Measurements from ENCODE around the gene TPST2.
"Not testable (repeated sequence)": the region's sequence is repeated elsewhere in the genome, so short reads cannot be mapped to it uniquely, and the experiment has no call there.

Gene TPST2
- total RNA-seq: 22.4 to 33.3 (median 33.0) reads per million in 3 experiments

- peak; percentile 73 for DNase-seq
Measured at GRCh38 chr22:26589845-26590736, at the start of gene TPST2. TPST2 (minus strand) TSS chr22:26590132; CDS start chr22:26541630, 48,502 bp downstream.

GRCh38 chr22:26636296-26636695 is 46.4 kb upstream of the TPST2 start:
- no peak for DNase-seq

GRCh38 chr22:26635117-26635516 is 45.2 kb upstream of the TPST2 start:
- DNase-seq: no peak

- no peak for DNase-seq
Measured at GRCh38 chr22:26634189-26634588, 44.3 kb upstream of the TPST2 start.

- no peak for DNase-seq
Measured at GRCh38 chr22:26632422-26633155, 42.7 kb upstream of the TPST2 start.

GRCh38 chr22:26631282-26631681 is 41.4 kb upstream of the TPST2 start:
- DNase-seq: no peak

- no peak for DNase-seq
Measured at GRCh38 chr22:26629988-26630761, 40.2 kb upstream of the TPST2 start.

- no peak for DNase-seq
Measured at GRCh38 chr22:26624803-26625202, 34.9 kb upstream of the TPST2 start.

- DNase-seq: no peak
Measured at GRCh38 chr22:26623984-26624383, 34.1 kb upstream of the TPST2 start.

GRCh38 chr22:26621663-26622062 is 31.7 kb upstream of the TPST2 start, which contains the start of gene CRYBA4:
CRYBA4 (plus strand) TSS chr22:26621963; CDS start chr22:26622597, 634 bp downstream.
- DNase-seq: no peak

GRCh38 chr22:26620197-26620596 is 30.3 kb upstream of the TPST2 start:
- DNase-seq: no peak

- no peak for DNase-seq
Measured at GRCh38 chr22:26619510-26619909, 29.6 kb upstream of the TPST2 start.

- no peak for DNase-seq
Measured at GRCh38 chr22:26618455-26618854, 28.5 kb upstream of the TPST2 start.

- DNase-seq: no peak
Measured at GRCh38 chr22:26617271-26618199, 27.6 kb upstream of the TPST2 start, which contains the start of gene CRYBB1. CRYBB1 (minus strand) TSS chr22:26618027; CDS start chr22:26616319, 1,708 bp downstream.

- no peak for DNase-seq
Measured at GRCh38 chr22:26616650-26617049, 26.7 kb upstream of the TPST2 start.

- no peak for DNase-seq
Measured at GRCh38 chr22:26615830-26616435, 26.0 kb upstream of the TPST2 start.

- no peak for DNase-seq
Measured at GRCh38 chr22:26615149-26615548, 25.2 kb upstream of the TPST2 start.

GRCh38 chr22:26614322-26614721 is 24.4 kb upstream of the TPST2 start:
- DNase-seq: no peak

- DNase-seq: not testable (repeated sequence)
Measured at GRCh38 chr22:26613753-26614152, 23.8 kb upstream of the TPST2 start.

- no peak for DNase-seq
Measured at GRCh38 chr22:26612652-26613051, 22.7 kb upstream of the TPST2 start.

- DNase-seq: no peak
Measured at GRCh38 chr22:26610996-26611395, 21.1 kb upstream of the TPST2 start.
